H1 (cell line): ENCODE measurements around the gene RTL9. TPM values are rescaled to one million over a fixed set of nuclear protein-coding genes. Genes with fewer than 3 reads are reported as not detected.

ENCODE experiments used
- CBX5 ChIP-seq: fragments of 300-800, 300-1000 bp; sonication (generic); IDR thresholded peaks from 2 replicates; pipeline ENCODE4 v1.7.1; 2016; ENCODE audit warnings: antibody characterized with exemption, low read length, low read depth
- CTCF ChIP-seq, 3 experiments: IDR thresholded peaks; 1 replicate in 2 of 3; 2 replicates in 1 of 3; pipeline versions ENCODE4 v1.5.1 to v1.6.1; 2011; ENCODE audit warnings: low read length in 3 of 3, mild to moderate bottlenecking in 3 of 3, inconsistent platforms in 2 of 3, low read depth in 1 of 3, moderate library complexity in 1 of 3; ENCODE audit not compliant: insufficient read depth in 1 of 3; ENCODE audit errors: control extremely low read depth in 1 of 3
- SIRT6 ChIP-seq: IDR thresholded peaks from one replicate; pipeline ENCODE4 v1.7.1; 2012; ENCODE audit warnings: low read length, inconsistent platforms
- polyA plus RNA-seq, 7 experiments: library from polyadenylated mRNA; depleted of rRNA in 3 of 7; stranded (reverse) in 5 of 7; unstranded in 2 of 7; fragments of >200 nt in 5 of 7; fragments of 200-250 nt in 2 of 7; gene quantifications; 1 replicate in 5 of 7; 2 replicates in 1 of 7; 4 replicates in 1 of 7; pipeline versions ENCODE4 v1.2.1 to v1.2.3, GENCODE V29; 2011 to 2013; ENCODE audit warnings: missing spikeins in 2 of 7, mixed read lengths in 2 of 7
- total RNA-seq: library from RNA; stranded (reverse); fragmentation: NEBNext Ultra II Directional; extraction: Animal tissue kit (Norgen Biotek cat#: 25700); gene quantifications from 2 replicates; pipeline ENCODE4 v1.2.1, GENCODE V29; 2021

RTL9 gene
- total and polyA plus RNA-seq, 2 of the 8 experiments (the other 6 are each of a cell fraction or from before 2014, with no cell fraction given): 0.09 to 0.20 TPM

- TF ChIP-seq CTCF (IDR thresholded peaks at IDR 0.05; ENCODE audit: control extremely low read depth in 1 of 3, insufficient read depth in 1 of 3, low read depth in 1 of 3, low read length in 3 of 3) (no peak), SIRT6 (no peak), CBX5 (no peak)
These were observed 38.1 kb downstream of the RTL9 start (continued) for GRCh38 chrX:110396735-110397134.
